WTC11 (cell line): Measurements from ENCODE around the gene ITGAV. TPM values are rescaled to one million over a fixed set of nuclear protein-coding genes. Genes with fewer than 3 reads are reported as not detected.

Experiments used
- ATAC-seq: fragments of 200-7000 bp; cut with Tn5 transposase; 2 replicates; pipeline ENCODE4 v1.10.0; 2021; ENCODE audit warnings: mild to moderate bottlenecking, moderate library complexity
- CTCF ChIA-PET: fragments of 300-600 bp; sonication (Branson Sonifier 250); formaldehyde crosslinking; loops from one replicate; lab custom pipeline; 2021; ENCODE audit warnings: antibody characterized with exemption; lab: Charles Lee
- POLR2A ChIA-PET: fragments of 350-600 bp; sonication (Branson Sonifier 250); formaldehyde crosslinking; loops from one replicate; lab custom pipeline; 2021; ENCODE audit warnings: antibody characterized with exemption; lab: Charles Lee
- DNase-seq: peaks from one replicate; pipeline ENCODE4 v3.0.0; 2021; ENCODE audit warnings: low spot score
- H3K27ac Mint-ChIP-seq: 2 replicates; pipeline ENCODE4 v1.8.0; 2021; ENCODE audit warnings: mixed read lengths
- H3K27me3 Mint-ChIP-seq: 2 replicates; pipeline ENCODE4 v1.8.0; 2021; ENCODE audit warnings: low read depth, mild to moderate bottlenecking, moderate library complexity, mixed read lengths
- H3K36me3 Mint-ChIP-seq: 2 replicates; pipeline ENCODE4 v1.8.0; 2021; ENCODE audit warnings: mixed read lengths
- H3K4me1 Mint-ChIP-seq: 2 replicates; pipeline ENCODE4 v1.8.0; 2022; ENCODE audit warnings: mixed read lengths
- H3K4me3 Mint-ChIP-seq: 2 replicates; pipeline ENCODE4 v1.8.0; 2021; ENCODE audit warnings: mild to moderate bottlenecking, moderate library complexity, mixed read lengths
- H3K9me3 Mint-ChIP-seq: 2 replicates; pipeline ENCODE4 v1.8.0; 2021; ENCODE audit warnings: mixed read lengths
- ESRRA ChIP-seq: sonication (generic); formaldehyde crosslinking; IDR thresholded peaks from 2 replicates; pipeline ENCODE4 v1.8.1; 2022; ENCODE audit warnings: mild to moderate bottlenecking, missing genetic modification reagents, borderline replicate concordance
- ETV6 ChIP-seq: sonication (generic); formaldehyde crosslinking; IDR thresholded peaks from 2 replicates; pipeline ENCODE4 v1.8.1; 2022; ENCODE audit warnings: mild to moderate bottlenecking, missing genetic modification reagents
- FOXP1 ChIP-seq: sonication (generic); formaldehyde crosslinking; IDR thresholded peaks from 2 replicates; pipeline ENCODE4 v1.8.0; 2022; ENCODE audit warnings: missing genetic modification reagents, mild to moderate bottlenecking, moderate library complexity, borderline replicate concordance
- MXD4 ChIP-seq: fragments of 250-450 bp; sonication (Bioruptor Pico); IDR thresholded peaks from 2 replicates; pipeline ENCODE4 v1.8.0; 2021; ENCODE audit warnings: mild to moderate bottlenecking, moderate library complexity, borderline replicate concordance
- NFYB ChIP-seq: sonication (generic); formaldehyde crosslinking; conservative IDR thresholded peaks from 2 replicates; pipeline ENCODE4 v1.8.0; 2022; ENCODE audit warnings: low read depth, missing genetic modification reagents
- NR1H2 ChIP-seq: sonication (generic); formaldehyde crosslinking; IDR thresholded peaks from 2 replicates; pipeline ENCODE4 v1.9.0; 2021; ENCODE audit warnings: mild to moderate bottlenecking, moderate library complexity, missing genetic modification reagents
- RORB ChIP-seq: fragments of 250-450 bp; sonication (Bioruptor Pico); IDR thresholded peaks from 2 replicates; pipeline ENCODE4 v1.9.0; 2021; ENCODE audit warnings: mild to moderate bottlenecking
- SP1 ChIP-seq: sonication (generic); formaldehyde crosslinking; conservative IDR thresholded peaks from 2 replicates; pipeline ENCODE4 v1.8.1; 2022; ENCODE audit warnings: missing genetic modification reagents
- TCF7 ChIP-seq: sonication (generic); formaldehyde crosslinking; IDR thresholded peaks from 2 replicates; pipeline ENCODE4 v1.8.0; 2022; ENCODE audit warnings: mild to moderate bottlenecking, low read depth, missing genetic modification reagents, moderate library complexity
- TEAD4 ChIP-seq: sonication (generic); formaldehyde crosslinking; IDR thresholded peaks from 2 replicates; pipeline ENCODE4 v1.8.0; 2022; ENCODE audit warnings: mild to moderate bottlenecking, missing genetic modification reagents
- TP53 ChIP-seq: sonication (generic); formaldehyde crosslinking; IDR thresholded peaks from 2 replicates; pipeline ENCODE4 v1.8.1; 2023; ENCODE audit warnings: mild to moderate bottlenecking, missing genetic modification reagents
- ZNF263 ChIP-seq: sonication (generic); formaldehyde crosslinking; IDR thresholded peaks from 2 replicates; pipeline ENCODE4 v1.8.1; 2022; ENCODE audit warnings: low read depth, mild to moderate bottlenecking, moderate library complexity, missing genetic modification reagents
- ZNF423 ChIP-seq: fragments of 250-450 bp; sonication (Bioruptor Pico); IDR thresholded peaks from 2 replicates; pipeline ENCODE4 v2.1.2; 2022; ENCODE audit warnings: mild to moderate bottlenecking, moderate library complexity
- total RNA-seq: library from RNA; stranded (reverse); gene quantifications from 3 replicates; pipeline ENCODE4 v1.2.3, GENCODE V29; 2021
- TF ChIP-seq, protein P1 (sequence below): sonication (generic); formaldehyde crosslinking; IDR thresholded peaks from 2 replicates; pipeline ENCODE4 v1.8.1; 2023; ENCODE audit warnings: mild to moderate bottlenecking, missing genetic modification reagents, moderate library complexity
- TF ChIP-seq, protein P2 (sequence below): sonication (generic); formaldehyde crosslinking; IDR thresholded peaks from 2 replicates; pipeline ENCODE4 v1.8.1; 2022; ENCODE audit warnings: mild to moderate bottlenecking, missing genetic modification reagents, moderate library complexity, borderline replicate concordance
- TF ChIP-seq, protein P3 (sequence below): sonication (generic); formaldehyde crosslinking; IDR thresholded peaks from 2 replicates; pipeline ENCODE4 v1.8.0; 2022; ENCODE audit warnings: mild to moderate bottlenecking, missing genetic modification reagents
- TF ChIP-seq, protein P4 (sequence below): sonication (generic); formaldehyde crosslinking; IDR thresholded peaks from 2 replicates; pipeline ENCODE4 v1.8.1; 2022; ENCODE audit warnings: mild to moderate bottlenecking, moderate library complexity, missing genetic modification reagents
- TF ChIP-seq, protein P5 (sequence below): fragments of 250-450 bp; sonication (Bioruptor Pico); IDR thresholded peaks from 2 replicates; pipeline ENCODE4 v1.9.0; 2021; ENCODE audit warnings: moderate library complexity, mild to moderate bottlenecking, inconsistent platforms, borderline replicate concordance
- TF ChIP-seq, protein P6 (sequence below): sonication (generic); formaldehyde crosslinking; IDR thresholded peaks from 2 replicates; pipeline ENCODE4 v1.8.0; 2022; ENCODE audit warnings: mild to moderate bottlenecking, missing genetic modification reagents
- TF ChIP-seq, protein P7 (sequence below): fragments of 250-450 bp; sonication (Bioruptor Pico); conservative IDR thresholded peaks from 2 replicates; pipeline ENCODE4 v1.9.0; 2021; ENCODE audit warnings: mild to moderate bottlenecking
- TF ChIP-seq, protein P8 (sequence below): fragments of 250-450 bp; sonication (Bioruptor Pico); IDR thresholded peaks from 2 replicates; pipeline ENCODE4 v1.9.0; 2021; ENCODE audit warnings: mild to moderate bottlenecking, borderline replicate concordance

The ITGAV gene
- total RNA-seq, 1 experiment from 2014 or later, result 30.0 TPM

DNA sequence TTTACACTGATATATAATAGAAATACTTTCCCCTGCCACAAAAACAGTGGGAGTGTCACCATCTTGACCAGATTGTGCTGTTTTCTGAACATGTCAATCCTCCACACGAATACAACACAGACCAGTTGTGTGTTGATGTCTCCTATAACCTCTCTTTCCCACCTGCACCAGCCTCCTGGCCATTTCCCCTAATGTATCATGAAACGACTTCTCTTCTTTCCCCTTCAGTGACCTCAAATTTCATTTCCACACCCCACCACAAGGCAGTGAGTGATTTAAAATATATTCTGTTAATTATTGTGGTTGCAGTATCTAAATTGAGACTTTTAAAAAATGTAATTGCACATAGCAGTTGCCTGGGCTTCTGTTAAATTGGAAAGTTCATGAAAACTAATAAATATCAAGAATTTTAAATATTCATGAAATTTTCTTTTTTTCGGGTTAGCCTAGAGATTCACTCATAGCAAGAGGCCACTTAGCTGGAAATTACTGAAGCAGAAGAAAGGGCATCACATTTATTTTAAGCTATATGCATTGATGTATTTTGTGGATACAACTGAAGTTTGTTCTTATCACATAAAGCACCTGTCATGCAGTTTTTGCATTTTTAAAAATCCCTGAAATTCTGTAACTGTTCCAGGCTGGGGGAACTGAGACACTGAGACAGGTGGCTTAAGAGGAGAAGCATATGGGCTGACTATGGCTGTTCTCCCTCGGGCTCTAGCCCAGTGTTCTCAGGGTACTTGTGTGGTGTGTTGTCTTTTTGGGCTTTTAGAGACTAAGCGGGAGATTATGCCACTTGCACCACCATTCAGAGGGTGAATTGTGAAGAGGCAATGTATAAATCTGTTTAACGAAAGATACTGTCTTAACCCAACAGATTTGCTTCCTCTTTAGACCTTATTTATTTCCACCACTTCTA lies 119.9 kb downstream of the ITGAV start:
- Mint-ChIP-seq H3K9me3 (peaks cover 6% of the 10 kb centered on the region), H3K36me3 (peaks cover 6% of the 10 kb centered on the region), H3K27ac (peak overlapping the region; percentile 32; the same call in 1 of the 2 replicates), H3K27me3 (no peaks in the 10 kb centered on the region), H3K4me1 (peaks cover 34% of the 10 kb centered on the region), H3K4me3 (no peak overlapping the region)
- CTCF ChIA-PET, result no interaction called here
- TF ChIP-seq, protein P1, sequence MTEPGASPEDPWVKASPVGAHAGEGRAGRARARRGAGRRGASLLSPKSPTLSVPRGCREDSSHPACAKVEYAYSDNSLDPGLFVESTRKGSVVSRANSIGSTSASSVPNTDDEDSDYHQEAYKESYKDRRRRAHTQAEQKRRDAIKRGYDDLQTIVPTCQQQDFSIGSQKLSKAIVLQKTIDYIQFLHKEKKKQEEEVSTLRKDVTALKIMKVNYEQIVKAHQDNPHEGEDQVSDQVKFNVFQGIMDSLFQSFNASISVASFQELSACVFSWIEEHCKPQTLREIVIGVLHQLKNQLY (CRISPR knock-in tag), result no peak
- TF ChIP-seq FOXP1 (CRISPR knock-in tag), result no peak
- no peak for TF ChIP-seq SP1 (CRISPR knock-in tag)
- TF ChIP-seq ZNF423, result no peak
- no peak for TF ChIP-seq NR1H2 (CRISPR knock-in tag)
- TF ChIP-seq, protein P2, sequence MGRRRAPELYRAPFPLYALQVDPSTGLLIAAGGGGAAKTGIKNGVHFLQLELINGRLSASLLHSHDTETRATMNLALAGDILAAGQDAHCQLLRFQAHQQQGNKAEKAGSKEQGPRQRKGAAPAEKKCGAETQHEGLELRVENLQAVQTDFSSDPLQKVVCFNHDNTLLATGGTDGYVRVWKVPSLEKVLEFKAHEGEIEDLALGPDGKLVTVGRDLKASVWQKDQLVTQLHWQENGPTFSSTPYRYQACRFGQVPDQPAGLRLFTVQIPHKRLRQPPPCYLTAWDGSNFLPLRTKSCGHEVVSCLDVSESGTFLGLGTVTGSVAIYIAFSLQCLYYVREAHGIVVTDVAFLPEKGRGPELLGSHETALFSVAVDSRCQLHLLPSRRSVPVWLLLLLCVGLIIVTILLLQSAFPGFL (CRISPR knock-in tag), result no peak
- TF ChIP-seq TP53 (CRISPR knock-in tag), result no peak
- TF ChIP-seq, protein P3, sequence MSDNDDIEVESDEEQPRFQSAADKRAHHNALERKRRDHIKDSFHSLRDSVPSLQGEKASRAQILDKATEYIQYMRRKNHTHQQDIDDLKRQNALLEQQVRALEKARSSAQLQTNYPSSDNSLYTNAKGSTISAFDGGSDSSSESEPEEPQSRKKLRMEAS (CRISPR knock-in tag), result no peak
- TF ChIP-seq, protein P4, sequence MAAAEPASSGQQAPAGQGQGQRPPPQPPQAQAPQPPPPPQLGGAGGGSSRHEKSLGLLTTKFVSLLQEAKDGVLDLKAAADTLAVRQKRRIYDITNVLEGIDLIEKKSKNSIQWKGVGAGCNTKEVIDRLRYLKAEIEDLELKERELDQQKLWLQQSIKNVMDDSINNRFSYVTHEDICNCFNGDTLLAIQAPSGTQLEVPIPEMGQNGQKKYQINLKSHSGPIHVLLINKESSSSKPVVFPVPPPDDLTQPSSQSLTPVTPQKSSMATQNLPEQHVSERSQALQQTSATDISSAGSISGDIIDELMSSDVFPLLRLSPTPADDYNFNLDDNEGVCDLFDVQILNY (CRISPR knock-in tag), result no peak
- TF ChIP-seq, protein P5, sequence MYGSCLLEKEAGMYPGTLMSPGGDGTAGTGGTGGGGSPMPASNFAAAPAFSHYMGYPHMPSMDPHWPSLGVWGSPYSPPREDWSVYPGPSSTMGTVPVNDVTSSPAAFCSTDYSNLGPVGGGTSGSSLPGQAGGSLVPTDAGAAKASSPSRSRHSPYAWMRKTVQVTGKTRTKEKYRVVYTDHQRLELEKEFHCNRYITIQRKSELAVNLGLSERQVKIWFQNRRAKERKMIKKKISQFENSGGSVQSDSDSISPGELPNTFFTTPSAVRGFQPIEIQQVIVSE (CRISPR knock-in tag), result no peak
- no peak for TF ChIP-seq ZNF263 (CRISPR knock-in tag)
- POLR2A ChIA-PET, result no interaction called here
- DNase-seq (no peak), ATAC-seq (no peak)

DNA sequence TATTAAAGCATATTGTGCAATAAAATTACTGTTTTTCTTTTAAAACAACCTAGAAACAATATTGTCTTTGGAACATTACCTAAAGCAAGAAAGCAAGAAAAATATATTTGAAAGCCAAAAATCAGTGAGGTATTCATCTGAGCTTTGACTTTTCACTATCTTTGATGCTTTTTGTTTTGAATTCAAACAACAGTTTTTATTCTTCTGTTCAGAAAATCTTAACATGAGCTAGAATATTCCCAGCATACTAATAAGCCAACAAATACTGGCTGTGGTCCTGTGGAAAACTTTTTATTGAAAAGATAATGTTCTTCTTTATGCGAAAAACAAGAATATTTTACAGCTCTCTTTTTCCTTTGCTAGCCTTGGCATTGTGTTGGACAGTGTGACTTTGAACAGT lies 123.8 kb downstream of the ITGAV start:
- Mint-ChIP-seq H3K36me3 (no peaks in the 10 kb centered on the region), H3K4me1 (peaks cover 53% of the 10 kb centered on the region), H3K27ac (no peak overlapping the region), H3K9me3 (no peaks in the 10 kb centered on the region), H3K4me3 (no peak overlapping the region), H3K27me3 (no peaks in the 10 kb centered on the region)
- ATAC-seq (no peak), DNase-seq (no peak)
- ChIA-PET CTCF (interaction anchor here (0.6 kb wide), 1 partner anchor 71 kb away, joined by 4 read pairs; no protein-coding TSS in a partner anchor), POLR2A (no interaction called here)
- TF ChIP-seq ETV6 (CRISPR knock-in tag), result no peak
- no peak for TF ChIP-seq TCF7 (CRISPR knock-in tag)
- TF ChIP-seq, protein P6, sequence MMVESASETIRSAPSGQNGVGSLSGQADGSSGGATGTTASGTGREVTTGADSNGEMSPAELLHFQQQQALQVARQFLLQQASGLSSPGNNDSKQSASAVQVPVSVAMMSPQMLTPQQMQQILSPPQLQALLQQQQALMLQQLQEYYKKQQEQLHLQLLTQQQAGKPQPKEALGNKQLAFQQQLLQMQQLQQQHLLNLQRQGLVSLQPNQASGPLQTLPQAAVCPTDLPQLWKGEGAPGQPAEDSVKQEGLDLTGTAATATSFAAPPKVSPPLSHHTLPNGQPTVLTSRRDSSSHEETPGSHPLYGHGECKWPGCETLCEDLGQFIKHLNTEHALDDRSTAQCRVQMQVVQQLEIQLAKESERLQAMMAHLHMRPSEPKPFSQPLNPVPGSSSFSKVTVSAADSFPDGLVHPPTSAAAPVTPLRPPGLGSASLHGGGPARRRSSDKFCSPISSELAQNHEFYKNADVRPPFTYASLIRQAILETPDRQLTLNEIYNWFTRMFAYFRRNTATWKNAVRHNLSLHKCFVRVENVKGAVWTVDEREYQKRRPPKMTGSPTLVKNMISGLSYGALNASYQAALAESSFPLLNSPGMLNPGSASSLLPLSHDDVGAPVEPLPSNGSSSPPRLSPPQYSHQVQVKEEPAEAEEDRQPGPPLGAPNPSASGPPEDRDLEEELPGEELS (CRISPR knock-in tag), result no peak
- TF ChIP-seq ESRRA (CRISPR knock-in tag), result no peak
- no peak for TF ChIP-seq NFYB (CRISPR knock-in tag)
- TF ChIP-seq MXD4 (CRISPR knock-in tag), result no peak
- TF ChIP-seq, protein P7, sequence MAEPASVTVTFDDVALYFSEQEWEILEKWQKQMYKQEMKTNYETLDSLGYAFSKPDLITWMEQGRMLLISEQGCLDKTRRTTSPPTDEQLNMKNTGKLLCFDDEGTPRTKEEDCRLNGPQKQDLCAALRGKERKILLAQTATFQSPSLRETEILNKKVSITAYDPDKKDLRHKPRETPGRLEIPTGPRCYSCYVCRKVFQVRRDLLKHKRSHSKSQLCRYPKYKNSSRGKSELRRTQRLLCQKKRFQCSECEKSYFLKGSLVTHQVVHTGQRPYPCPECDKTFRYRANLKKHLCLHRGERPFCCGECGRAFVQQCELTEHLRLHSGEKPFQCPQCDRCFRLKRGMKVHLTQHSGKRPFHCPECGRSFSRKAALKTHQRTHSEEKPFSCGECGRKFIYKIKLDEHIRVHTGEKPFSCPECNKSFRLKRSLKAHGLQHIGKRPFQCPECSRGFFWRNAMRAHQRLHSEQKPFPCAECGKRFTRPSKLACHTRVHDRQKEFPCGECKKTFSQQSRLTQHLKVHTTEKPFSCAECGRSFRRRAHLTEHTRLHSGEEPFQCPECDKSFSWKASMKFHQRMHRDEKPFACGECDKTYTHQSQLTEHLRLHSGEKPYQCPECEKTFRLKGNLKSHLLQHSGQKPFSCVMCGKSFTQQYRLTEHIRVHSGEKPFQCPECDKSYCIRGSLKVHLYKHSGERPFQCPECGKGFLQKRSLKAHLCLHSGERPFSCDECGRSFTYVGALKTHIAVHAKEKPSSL (CRISPR knock-in tag), result no peak
- TF ChIP-seq, protein P8, sequence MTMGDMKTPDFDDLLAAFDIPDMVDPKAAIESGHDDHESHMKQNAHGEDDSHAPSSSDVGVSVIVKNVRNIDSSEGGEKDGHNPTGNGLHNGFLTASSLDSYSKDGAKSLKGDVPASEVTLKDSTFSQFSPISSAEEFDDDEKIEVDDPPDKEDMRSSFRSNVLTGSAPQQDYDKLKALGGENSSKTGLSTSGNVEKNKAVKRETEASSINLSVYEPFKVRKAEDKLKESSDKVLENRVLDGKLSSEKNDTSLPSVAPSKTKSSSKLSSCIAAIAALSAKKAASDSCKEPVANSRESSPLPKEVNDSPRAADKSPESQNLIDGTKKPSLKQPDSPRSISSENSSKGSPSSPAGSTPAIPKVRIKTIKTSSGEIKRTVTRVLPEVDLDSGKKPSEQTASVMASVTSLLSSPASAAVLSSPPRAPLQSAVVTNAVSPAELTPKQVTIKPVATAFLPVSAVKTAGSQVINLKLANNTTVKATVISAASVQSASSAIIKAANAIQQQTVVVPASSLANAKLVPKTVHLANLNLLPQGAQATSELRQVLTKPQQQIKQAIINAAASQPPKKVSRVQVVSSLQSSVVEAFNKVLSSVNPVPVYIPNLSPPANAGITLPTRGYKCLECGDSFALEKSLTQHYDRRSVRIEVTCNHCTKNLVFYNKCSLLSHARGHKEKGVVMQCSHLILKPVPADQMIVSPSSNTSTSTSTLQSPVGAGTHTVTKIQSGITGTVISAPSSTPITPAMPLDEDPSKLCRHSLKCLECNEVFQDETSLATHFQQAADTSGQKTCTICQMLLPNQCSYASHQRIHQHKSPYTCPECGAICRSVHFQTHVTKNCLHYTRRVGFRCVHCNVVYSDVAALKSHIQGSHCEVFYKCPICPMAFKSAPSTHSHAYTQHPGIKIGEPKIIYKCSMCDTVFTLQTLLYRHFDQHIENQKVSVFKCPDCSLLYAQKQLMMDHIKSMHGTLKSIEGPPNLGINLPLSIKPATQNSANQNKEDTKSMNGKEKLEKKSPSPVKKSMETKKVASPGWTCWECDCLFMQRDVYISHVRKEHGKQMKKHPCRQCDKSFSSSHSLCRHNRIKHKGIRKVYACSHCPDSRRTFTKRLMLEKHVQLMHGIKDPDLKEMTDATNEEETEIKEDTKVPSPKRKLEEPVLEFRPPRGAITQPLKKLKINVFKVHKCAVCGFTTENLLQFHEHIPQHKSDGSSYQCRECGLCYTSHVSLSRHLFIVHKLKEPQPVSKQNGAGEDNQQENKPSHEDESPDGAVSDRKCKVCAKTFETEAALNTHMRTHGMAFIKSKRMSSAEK (CRISPR knock-in tag), result no peak
- no peak for TF ChIP-seq RORB (CRISPR knock-in tag)
- no peak for TF ChIP-seq TEAD4 (CRISPR knock-in tag)
- no peak for TF ChIP-seq ZNF263 (CRISPR knock-in tag)
